ENCODE measurements around the gene PSMG4. TPM values are rescaled to one million over a fixed set of nuclear protein-coding genes. Genes with fewer than 3 reads are reported as not detected.

PSMG4 gene
- total and polyA plus RNA-seq, 7 donors: 18.6 to 31.3 (median 23.5) TPM

DNA sequence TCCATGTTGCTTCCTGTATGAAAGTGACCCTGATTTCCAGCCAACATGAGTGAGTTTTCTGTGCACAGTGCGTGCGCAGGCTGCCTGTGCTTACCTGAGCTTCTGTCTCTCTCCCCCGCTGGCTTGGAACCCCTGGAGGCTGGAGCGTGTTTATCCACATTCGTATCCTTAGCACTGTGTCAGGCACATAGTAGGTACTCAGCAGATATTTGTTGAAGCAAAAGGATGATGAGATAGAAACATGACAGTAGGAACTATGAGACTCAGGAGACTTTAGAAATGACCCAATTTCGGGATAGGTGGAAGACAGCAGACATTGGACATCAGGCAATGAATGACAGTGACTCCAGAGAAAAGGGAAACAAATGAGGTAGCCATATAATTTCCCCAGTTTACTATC, 46.5 kb upstream of the PSMG4 start:
- Histone ChIP-seq H3K27ac (no peak overlapping the region), H3K4me3 (no peak overlapping the region), H3K4me1 (no peaks in the 10 kb centered on the region), H3K27me3 (ENCODE audit: insufficient read depth in 3 of 3, low read length in 2 of 3) (peaks cover 0 to 25% (median 5%) of the 10 kb centered on the region in 3 donors), H3K9me3 (no peaks in the 10 kb centered on the region), H3K36me3 (ENCODE audit: insufficient read depth in 1 of 2, low read depth in 1 of 2) (no peaks in the 10 kb centered on the region)
- DNase-seq (no peak), ATAC-seq (no peak)
- TF ChIP-seq, protein P1, sequence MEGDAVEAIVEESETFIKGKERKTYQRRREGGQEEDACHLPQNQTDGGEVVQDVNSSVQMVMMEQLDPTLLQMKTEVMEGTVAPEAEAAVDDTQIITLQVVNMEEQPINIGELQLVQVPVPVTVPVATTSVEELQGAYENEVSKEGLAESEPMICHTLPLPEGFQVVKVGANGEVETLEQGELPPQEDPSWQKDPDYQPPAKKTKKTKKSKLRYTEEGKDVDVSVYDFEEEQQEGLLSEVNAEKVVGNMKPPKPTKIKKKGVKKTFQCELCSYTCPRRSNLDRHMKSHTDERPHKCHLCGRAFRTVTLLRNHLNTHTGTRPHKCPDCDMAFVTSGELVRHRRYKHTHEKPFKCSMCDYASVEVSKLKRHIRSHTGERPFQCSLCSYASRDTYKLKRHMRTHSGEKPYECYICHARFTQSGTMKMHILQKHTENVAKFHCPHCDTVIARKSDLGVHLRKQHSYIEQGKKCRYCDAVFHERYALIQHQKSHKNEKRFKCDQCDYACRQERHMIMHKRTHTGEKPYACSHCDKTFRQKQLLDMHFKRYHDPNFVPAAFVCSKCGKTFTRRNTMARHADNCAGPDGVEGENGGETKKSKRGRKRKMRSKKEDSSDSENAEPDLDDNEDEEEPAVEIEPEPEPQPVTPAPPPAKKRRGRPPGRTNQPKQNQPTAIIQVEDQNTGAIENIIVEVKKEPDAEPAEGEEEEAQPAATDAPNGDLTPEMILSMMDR (IDR thresholded peaks at IDR 0.05): no peak
- WGBS, 3 donors: 90 to 95% (median 92%) methylated on average over 6 of the region's 6 CpGs
- intact Hi-C loops (cut with DNase I): no loop called here

DNA sequence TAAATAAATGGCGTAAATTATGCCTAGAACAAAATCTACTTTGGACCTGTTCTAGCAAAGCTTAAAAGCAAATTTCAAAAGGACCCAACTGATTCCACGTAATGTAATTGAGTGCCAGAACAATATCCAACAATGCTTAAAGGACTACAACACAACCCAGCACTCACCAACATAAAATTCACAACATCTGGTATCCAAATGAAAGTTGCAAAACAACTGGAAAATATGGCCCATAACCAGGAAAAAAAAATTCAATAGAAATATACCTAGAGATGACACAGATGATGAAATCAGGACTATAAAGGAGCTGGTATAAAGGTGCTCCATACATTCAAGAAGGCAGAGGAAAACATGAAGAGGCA, 45.4 kb upstream of the PSMG4 start:
- Histone ChIP-seq H3K4me3 (no peak overlapping the region), H3K4me1 (no peaks in the 10 kb centered on the region), H3K9me3 (no peaks in the 10 kb centered on the region), H3K27ac (no peak overlapping the region), H3K36me3 (ENCODE audit: insufficient read depth in 1 of 2, low read depth in 1 of 2) (no peaks in the 10 kb centered on the region), H3K27me3 (ENCODE audit: insufficient read depth in 3 of 3, low read length in 2 of 3) (peaks cover 0 to 17% (median 7%) of the 10 kb centered on the region in 3 donors)
- TF ChIP-seq, protein P1 (IDR thresholded peaks at IDR 0.05): no peak
- ATAC-seq (no peak), DNase-seq (no peak)
- intact Hi-C loops (cut with DNase I): no loop called here
- WGBS, 3 donors: 94 to 98% (median 98%) methylated on average over 2 of the region's 2 CpGs

DNA sequence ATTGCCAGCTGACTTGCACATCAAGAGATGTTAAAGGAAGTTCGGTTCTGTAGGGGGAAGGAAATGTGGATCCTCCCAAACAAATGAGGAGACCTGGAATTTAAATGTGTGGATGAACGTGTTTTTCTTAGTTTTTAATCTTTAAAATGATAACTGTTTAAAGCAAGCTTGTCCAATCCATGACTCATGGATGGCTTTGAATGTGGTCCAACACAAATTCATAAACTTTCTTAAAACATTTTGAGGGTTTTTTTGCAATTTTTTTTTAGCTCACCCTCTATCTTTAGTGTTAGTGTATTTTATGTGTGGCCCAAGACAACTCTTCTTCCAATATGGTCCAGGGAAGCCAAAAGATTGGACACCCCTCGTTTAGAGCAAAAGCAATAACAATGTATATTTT, 43.8 kb upstream of the PSMG4 start:
- ATAC-seq (no peak), DNase-seq (no peak)
- intact Hi-C loops (cut with DNase I): no loop called here
- no peaks in the 10 kb centered on the region for H3K36me3 ChIP-seq (ENCODE audit: insufficient read depth in 1 of 2, low read depth in 1 of 2)
- H3K9me3 ChIP-seq: no peaks in the 10 kb centered on the region
- 61 to 72% (median 63%) methylated on average over 3 of the region's 3 CpGs for WGBS, 3 donors
- no peak overlapping the region for H3K4me3 ChIP-seq
- TF ChIP-seq, protein P1 (IDR thresholded peaks at IDR 0.05): no peak
- peaks cover 0 to 7% (median 4%) of the 10 kb centered on the region in 3 donors for H3K27me3 ChIP-seq (ENCODE audit: insufficient read depth in 3 of 3, low read length in 2 of 3)
- H3K27ac ChIP-seq: no peak overlapping the region
- H3K4me1 ChIP-seq: no peaks in the 10 kb centered on the region

DNA sequence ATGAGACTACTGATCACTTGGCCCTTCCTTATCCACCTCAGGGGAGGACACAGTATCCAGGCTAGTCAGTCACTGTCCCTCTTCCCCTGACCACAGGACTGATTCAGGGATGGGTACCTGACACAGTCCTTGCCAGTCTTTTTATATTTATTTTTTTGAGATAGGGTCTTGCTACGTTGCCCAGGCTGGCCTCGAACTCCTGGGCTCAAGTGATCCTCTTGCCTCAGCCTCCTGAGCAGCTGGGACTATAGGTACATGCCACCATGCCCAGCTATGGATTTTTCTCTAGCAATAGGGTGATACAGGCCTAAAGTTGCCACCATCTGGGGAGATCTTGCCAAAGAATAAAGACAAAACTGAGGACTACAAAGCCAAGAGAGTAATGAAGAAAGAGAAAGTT, 41.5 kb upstream of the PSMG4 start:
- Histone ChIP-seq H3K27ac (no peak overlapping the region), H3K4me1 (no peaks in the 10 kb centered on the region), H3K36me3 (ENCODE audit: insufficient read depth in 1 of 2, low read depth in 1 of 2) (no peaks in the 10 kb centered on the region), H3K27me3 (ENCODE audit: insufficient read depth in 3 of 3, low read length in 2 of 3) (peaks cover 0 to 3% (median 2%) of the 10 kb centered on the region in 3 donors), H3K4me3 (no peak overlapping the region), H3K9me3 (no peaks in the 10 kb centered on the region)
- DNase-seq (no peak), ATAC-seq (no peak)
- 88 to 94% (median 91%) methylated on average over 2 of the region's 2 CpGs for WGBS, 3 donors
- intact Hi-C loops (cut with DNase I): no loop called here
- TF ChIP-seq, protein P1 (IDR thresholded peaks at IDR 0.05): no peak

- H3K4me1 ChIP-seq: no peaks in the 10 kb centered on the region
- ATAC-seq (no peak), DNase-seq (no peak)
- TF ChIP-seq, protein P1 (IDR thresholded peaks at IDR 0.05): no peak
- intact Hi-C loops (cut with DNase I): no loop called here
- no peak overlapping the region for H3K4me3 ChIP-seq
- WGBS, 3 donors: 91 to 95% (median 94%) methylated on average over 10 of the region's 10 CpGs
- H3K9me3 ChIP-seq: no peaks in the 10 kb centered on the region
- H3K36me3 ChIP-seq (ENCODE audit: insufficient read depth in 1 of 2, low read depth in 1 of 2): no peaks in the 10 kb centered on the region
- no peak overlapping the region for H3K27ac ChIP-seq
- H3K27me3 ChIP-seq (ENCODE audit: insufficient read depth in 3 of 3, low read length in 2 of 3): peaks cover 0 to 3% (median 0%) of the 10 kb centered on the region in 3 donors
Observed at GRCh38 chr6:3218266-3218665, 40.5 kb upstream of the PSMG4 start.

Data from psoas muscle (tissue), 8 donors.